DOHH2 (cell line): Measurements from ENCODE around the gene CEP63.

Experiments
- H3F3A ChIP-seq: fragments of 200-600 bp; sonication (generic), shearing (Covaris generic); 2 replicates; pipeline ENCODE4 v1.6.0; 2016; ENCODE audit warnings: antibody characterized with exemption, mild to moderate bottlenecking; ENCODE audit not compliant: control insufficient read depth, insufficient read depth
- H3K27ac ChIP-seq: fragments of 200-600 bp; sonication (generic); 2 replicates; pipeline ENCODE4 v1.5.1; 2014; ENCODE audit warnings: low read depth, mild to moderate bottlenecking, low read length, moderate library complexity
- H3K27me3 ChIP-seq: fragments of 200-600 bp; sonication (generic); 2 replicates; pipeline ENCODE4 v1.6.1; 2014; ENCODE audit warnings: mild to moderate bottlenecking, low read length, mixed read lengths; ENCODE audit not compliant: control insufficient read depth
- H3K36me3 ChIP-seq: fragments of 200-600 bp; sonication (generic); 2 replicates; pipeline ENCODE4 v1.6.1; 2014; ENCODE audit warnings: mild to moderate bottlenecking, low read length, moderate library complexity, mixed read lengths; ENCODE audit not compliant: control insufficient read depth
- H3K4me1 ChIP-seq: fragments of 200-600 bp; sonication (generic); 2 replicates; pipeline ENCODE4 v1.6.1; 2014; ENCODE audit warnings: mild to moderate bottlenecking, low read length, mixed read lengths; ENCODE audit not compliant: control insufficient read depth
- H3K4me2 ChIP-seq: fragments of 200-600 bp; sonication (generic); 2 replicates; pipeline ENCODE4 v1.6.0; 2014; ENCODE audit warnings: mild to moderate bottlenecking, low read length, moderate library complexity
- H3K4me3 ChIP-seq: fragments of 200-600 bp; sonication (generic); 2 replicates; pipeline ENCODE4 v1.5.1; 2014; ENCODE audit warnings: mild to moderate bottlenecking, low read length, mixed read lengths
- H3K79me2 ChIP-seq: fragments of 200-600 bp; sonication (generic); 2 replicates; pipeline ENCODE4 v1.6.1; 2014; ENCODE audit warnings: mild to moderate bottlenecking, low read length, mixed read lengths; ENCODE audit not compliant: control insufficient read depth
- H3K9me2 ChIP-seq: fragments of 200-600 bp; sonication (generic); replicated peaks from 2 replicates; pipeline ENCODE4 v1.6.1; 2014; ENCODE audit warnings: mild to moderate bottlenecking, low read length, mixed read lengths; ENCODE audit not compliant: control insufficient read depth
- H3K9me3 ChIP-seq: fragments of 200-600 bp; sonication (generic); 2 replicates; pipeline ENCODE4 v1.6.1; 2014; ENCODE audit warnings: antibody characterized with exemption, low read length, mixed read lengths; ENCODE audit not compliant: control insufficient read depth, insufficient read depth
- H4K20me1 ChIP-seq: fragments of 200-600 bp; sonication (generic); 2 replicates; pipeline ENCODE4 v1.6.0; 2014; ENCODE audit warnings: low read depth, mild to moderate bottlenecking, antibody characterized with exemption, low read length, moderate library complexity; ENCODE audit not compliant: control insufficient read depth, insufficient read depth
- CTCF ChIP-seq: fragments of 200-600 bp; sonication (generic); IDR thresholded peaks from one replicate; pipeline ENCODE4 v1.5.1; 2014; ENCODE audit warnings: antibody characterized with exemption, mild to moderate bottlenecking, low read depth, low read length; ENCODE audit not compliant: poor library complexity, severe bottlenecking
- EZH2phosphoT487 ChIP-seq: fragments of 200-600 bp; sonication (generic); IDR thresholded peaks from 2 replicates; pipeline ENCODE4 v1.6.1; 2017; ENCODE audit warnings: borderline replicate concordance, mild to moderate bottlenecking, antibody characterized with exemption, low read length, moderate library complexity, mixed read lengths

CEP63 gene

GRCh38 chr3:134462331-134462941 is 23.4 kb upstream of the CEP63 start:
- Histone ChIP-seq H3K27ac (no peak overlapping the region), H3K27me3 (peaks cover 11% of the 10 kb centered on the region), H4K20me1 (no peaks in the 10 kb centered on the region), H3F3A (no peaks in the 10 kb centered on the region), H3K4me2 (no peak overlapping the region), H3K4me1 (no peaks in the 10 kb centered on the region), H3K4me3 (no peak overlapping the region), H3K36me3 (no peaks in the 10 kb centered on the region), H3K79me2 (no peaks in the 10 kb centered on the region), H3K9me3 (no peaks in the 10 kb centered on the region), H3K9me2 (no peaks in the 10 kb centered on the region)
- no peak for TF ChIP-seq EZH2phosphoT487
- TF ChIP-seq CTCF, result no peak

GRCh38 chr3:134463676-134464063 is 22.2 kb upstream of the CEP63 start:
- H3K4me2 ChIP-seq, result no peak overlapping the region
- no peaks in the 10 kb centered on the region for H3K9me2 ChIP-seq
- no peaks in the 10 kb centered on the region for H4K20me1 ChIP-seq
- no peak overlapping the region for H3K27ac ChIP-seq
- H3K27me3 ChIP-seq, result peaks cover 11% of the 10 kb centered on the region
- H3K4me1 ChIP-seq, result no peaks in the 10 kb centered on the region
- no peaks in the 10 kb centered on the region for H3F3A ChIP-seq
- no peaks in the 10 kb centered on the region for H3K36me3 ChIP-seq
- no peak overlapping the region for H3K4me3 ChIP-seq
- no peaks in the 10 kb centered on the region for H3K79me2 ChIP-seq
- H3K9me3 ChIP-seq, result no peaks in the 10 kb centered on the region
- TF ChIP-seq EZH2phosphoT487, result no peak
- TF ChIP-seq CTCF, result no peak

- no peaks in the 10 kb centered on the region for H4K20me1 ChIP-seq
- no peaks in the 10 kb centered on the region for H3K9me2 ChIP-seq
- H3K36me3 ChIP-seq, result no peaks in the 10 kb centered on the region
- no peaks in the 10 kb centered on the region for H3K79me2 ChIP-seq
- no peak for TF ChIP-seq EZH2phosphoT487
- TF ChIP-seq CTCF, result no peak
- H3K27ac ChIP-seq, result no peak overlapping the region
- H3K4me2 ChIP-seq, result no peak overlapping the region
- H3K27me3 ChIP-seq, result peaks cover 11% of the 10 kb centered on the region
- no peaks in the 10 kb centered on the region for H3K9me3 ChIP-seq
- no peaks in the 10 kb centered on the region for H3F3A ChIP-seq
- no peaks in the 10 kb centered on the region for H3K4me1 ChIP-seq
- no peak overlapping the region for H3K4me3 ChIP-seq
Measured at GRCh38 chr3:134464064-134464688, 21.7 kb upstream of the CEP63 start.
